GM23338 (cell line): ENCODE data around the gene CMKLR1. TPM values are rescaled to one million over a fixed set of nuclear protein-coding genes. Genes with fewer than 3 reads are reported as not detected.

Experiments used
- ATAC-seq: fragments of 200-7000 bp; cut with Tn5 transposase; 3 replicates; pipeline ENCODE4 v1.9.1; 2020
- DNase-seq: peaks from one replicate; pipeline ENCODE4 v3.0.0-alpha.2; 2015; ENCODE audit warnings: low spot score
- H2AFZ ChIP-seq: fragments of 200-600 bp; sonication (generic); 2 replicates; pipeline ENCODE4 v1.8.0; 2016; ENCODE audit warnings: antibody characterized with exemption, mild to moderate bottlenecking, moderate library complexity
- H3F3A ChIP-seq: fragments of 200-600 bp; sonication (generic); replicated peaks from 2 replicates; pipeline ENCODE4 v1.8.0; 2017; ENCODE audit warnings: antibody characterized with exemption, mixed run types, low read depth
- H3K27ac ChIP-seq: fragments of 200-600 bp; sonication (generic); 2 replicates; pipeline ENCODE4 v1.6.1; 2016; ENCODE audit warnings: low read depth
- H3K27me3 ChIP-seq: fragments of 200-600 bp; sonication (generic); 2 replicates; pipeline ENCODE4 v1.8.0; 2016; ENCODE audit warnings: mild to moderate bottlenecking, mixed run types, moderate library complexity; ENCODE audit not compliant: insufficient read depth
- H3K36me3 ChIP-seq: fragments of 200-600 bp; sonication (generic); 2 replicates; pipeline ENCODE4 v1.8.0; 2016; ENCODE audit warnings: mild to moderate bottlenecking; ENCODE audit not compliant: insufficient read depth
- H3K4me1 ChIP-seq: fragments of 200-600 bp; sonication (generic); 2 replicates; pipeline ENCODE4 v1.8.0; 2016; ENCODE audit warnings: mild to moderate bottlenecking, moderate library complexity; ENCODE audit not compliant: insufficient read depth
- H3K4me2 ChIP-seq: fragments of 200-600 bp; sonication (generic); 2 replicates; pipeline ENCODE4 v1.7.1; 2017; ENCODE audit warnings: mixed run types
- H3K4me3 ChIP-seq: fragments of 200-600 bp; sonication (generic); 2 replicates; pipeline ENCODE4 v1.6.1; 2016; ENCODE audit warnings: mixed run types
- H3K79me2 ChIP-seq: fragments of 200-600 bp; sonication (generic); replicated peaks from 2 replicates; pipeline ENCODE4 v1.8.0; 2017; ENCODE audit warnings: mild to moderate bottlenecking; ENCODE audit not compliant: insufficient read depth
- H3K9me2 ChIP-seq: fragments of 200-600 bp; sonication (generic); 2 replicates; pipeline ENCODE4 v1.8.0; 2017; ENCODE audit not compliant: insufficient read depth
- H4K20me1 ChIP-seq: fragments of 200-600 bp; sonication (generic); replicated peaks from 2 replicates; pipeline ENCODE4 v1.8.0; 2017; ENCODE audit warnings: mild to moderate bottlenecking; ENCODE audit not compliant: insufficient read depth
- H3K27ac Mint-ChIP-seq: 2 replicates; pipeline ENCODE4 v1.8.0; 2020; ENCODE audit warnings: inconsistent platforms, mild to moderate bottlenecking, moderate library complexity, mixed read lengths
- H3K27me3 Mint-ChIP-seq: 3 replicates; pipeline ENCODE4 v1.8.0; 2022; ENCODE audit warnings: low read depth, mild to moderate bottlenecking, moderate library complexity, mixed read lengths, inconsistent platforms; ENCODE audit not compliant: insufficient read depth, poor library complexity
- H3K36me3 Mint-ChIP-seq: 3 replicates; pipeline ENCODE4 v1.8.0; 2021; ENCODE audit warnings: low read depth, mild to moderate bottlenecking, inconsistent platforms, moderate library complexity, mixed read lengths
- H3K4me1 Mint-ChIP-seq: 3 replicates; pipeline ENCODE4 v1.8.0; 2020; ENCODE audit warnings: mild to moderate bottlenecking, inconsistent platforms, mixed read lengths
- H3K4me3 Mint-ChIP-seq: 3 replicates; pipeline ENCODE4 v1.8.0; 2021; ENCODE audit warnings: moderate library complexity, mild to moderate bottlenecking, inconsistent platforms, mixed read lengths
- H3K9me3 Mint-ChIP-seq: 3 replicates; pipeline ENCODE4 v1.8.0; 2020; ENCODE audit warnings: moderate library complexity, mild to moderate bottlenecking, inconsistent platforms, mixed read lengths
- JUNB ChIP-seq: IDR thresholded peaks from one replicate; pipeline ENCODE4 v1.6.1; 2016; ENCODE audit warnings: antibody characterized with exemption; ENCODE audit not compliant: unreplicated experiment
- NANOG ChIP-seq: IDR thresholded peaks from 2 replicates; pipeline ENCODE4 v1.6.1; 2016; ENCODE audit warnings: antibody characterized with exemption, borderline replicate concordance
- POLR2AphosphoS5 ChIP-seq: IDR thresholded peaks from 2 replicates; pipeline ENCODE4 v1.6.1; 2016; ENCODE audit warnings: antibody characterized with exemption, low read depth
- STAT1 ChIP-seq: IDR thresholded peaks from one replicate; pipeline ENCODE4 v1.6.1; 2016; ENCODE audit warnings: antibody characterized with exemption; ENCODE audit not compliant: unreplicated experiment
- ZNF114 ChIP-seq: fragments of 250-450 bp; sonication (Bioruptor Pico); IDR thresholded peaks from 2 replicates; pipeline ENCODE4 v1.5.0; 2020; ENCODE audit warnings: mild to moderate bottlenecking, moderate library complexity
- polyA plus RNA-seq: library from polyadenylated mRNA; unstranded; fragments of >200 nt; fragmentation: Nextera tagmentation; extraction: Ambion mirVana; gene quantifications from 2 replicates; pipeline ENCODE4 v1.2.1, GENCODE V29; 2016
- total RNA-seq: library from RNA; depleted of rRNA; stranded (reverse); fragments of >200 nt; shearing (Covaris generic); gene quantifications from 2 replicates; pipeline ENCODE4 v1.2.3, GENCODE V29; 2014
- TF ChIP-seq, protein P1 (sequence below): fragments of 250-450 bp; sonication (Bioruptor Pico); IDR thresholded peaks from 2 replicates; pipeline ENCODE4 v1.5.0; 2020; ENCODE audit warnings: mild to moderate bottlenecking, moderate library complexity
- TF ChIP-seq, protein P2 (sequence below): IDR thresholded peaks from 2 replicates; pipeline ENCODE4 v1.6.1; 2016; ENCODE audit warnings: antibody characterized with exemption

Gene CMKLR1
- total and polyA plus RNA-seq, 2 experiments from 2014 or later = 0.40 to 2.6 TPM

DNA sequence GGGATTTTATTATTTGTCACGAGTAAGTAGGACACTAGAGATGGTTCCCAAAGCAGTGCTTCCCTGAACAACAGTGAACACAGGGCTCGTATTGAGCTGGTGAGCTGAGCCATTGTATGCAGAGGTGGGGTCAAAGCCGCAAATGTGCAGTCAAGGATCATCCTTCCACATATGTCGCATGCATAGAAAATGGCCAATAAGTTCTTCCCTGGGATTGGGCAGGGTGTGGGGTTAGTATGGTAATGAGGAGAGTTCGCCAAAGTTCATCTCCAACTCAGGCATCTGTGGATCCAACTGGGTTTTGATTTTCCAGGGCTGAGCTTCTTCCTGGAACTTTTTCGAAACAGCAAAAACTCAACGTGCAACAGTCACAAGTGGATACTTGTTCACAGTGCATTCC lies 86.6 kb downstream of the CMKLR1 start:
- Histone ChIP-seq H3F3A (no peaks in the 10 kb centered on the region), H2AFZ (no peak overlapping the region), H3K4me1 (peaks cover 24% of the 10 kb centered on the region), H4K20me1 (no peaks in the 10 kb centered on the region), H3K36me3 (no peaks in the 10 kb centered on the region), H3K9me2 (peaks cover 5% of the 10 kb centered on the region; the same call in 1 of the 2 replicates), H3K4me2 (no peak overlapping the region), H3K27me3 (no peaks in the 10 kb centered on the region), H3K27ac (no peak overlapping the region), H3K4me3 (no peak overlapping the region), H3K79me2 (no peaks in the 10 kb centered on the region)
- Mint-ChIP-seq H3K36me3 (no peaks in the 10 kb centered on the region; the same call in 2 of the 3 replicates), H3K27ac (no peak overlapping the region), H3K9me3 (no peaks in the 10 kb centered on the region; the same call in 2 of the 3 replicates), H3K27me3 (peaks cover 6% of the 10 kb centered on the region), H3K4me1 (peaks cover 30% of the 10 kb centered on the region), H3K4me3 (no peak overlapping the region)
- ATAC-seq = no peak
- TF ChIP-seq JUNB (no peak), ZNF114 (CRISPR knock-in tag) (no peak), NANOG (no peak), POLR2AphosphoS5 (no peak), STAT1 (no peak)
- TF ChIP-seq, protein P1, sequence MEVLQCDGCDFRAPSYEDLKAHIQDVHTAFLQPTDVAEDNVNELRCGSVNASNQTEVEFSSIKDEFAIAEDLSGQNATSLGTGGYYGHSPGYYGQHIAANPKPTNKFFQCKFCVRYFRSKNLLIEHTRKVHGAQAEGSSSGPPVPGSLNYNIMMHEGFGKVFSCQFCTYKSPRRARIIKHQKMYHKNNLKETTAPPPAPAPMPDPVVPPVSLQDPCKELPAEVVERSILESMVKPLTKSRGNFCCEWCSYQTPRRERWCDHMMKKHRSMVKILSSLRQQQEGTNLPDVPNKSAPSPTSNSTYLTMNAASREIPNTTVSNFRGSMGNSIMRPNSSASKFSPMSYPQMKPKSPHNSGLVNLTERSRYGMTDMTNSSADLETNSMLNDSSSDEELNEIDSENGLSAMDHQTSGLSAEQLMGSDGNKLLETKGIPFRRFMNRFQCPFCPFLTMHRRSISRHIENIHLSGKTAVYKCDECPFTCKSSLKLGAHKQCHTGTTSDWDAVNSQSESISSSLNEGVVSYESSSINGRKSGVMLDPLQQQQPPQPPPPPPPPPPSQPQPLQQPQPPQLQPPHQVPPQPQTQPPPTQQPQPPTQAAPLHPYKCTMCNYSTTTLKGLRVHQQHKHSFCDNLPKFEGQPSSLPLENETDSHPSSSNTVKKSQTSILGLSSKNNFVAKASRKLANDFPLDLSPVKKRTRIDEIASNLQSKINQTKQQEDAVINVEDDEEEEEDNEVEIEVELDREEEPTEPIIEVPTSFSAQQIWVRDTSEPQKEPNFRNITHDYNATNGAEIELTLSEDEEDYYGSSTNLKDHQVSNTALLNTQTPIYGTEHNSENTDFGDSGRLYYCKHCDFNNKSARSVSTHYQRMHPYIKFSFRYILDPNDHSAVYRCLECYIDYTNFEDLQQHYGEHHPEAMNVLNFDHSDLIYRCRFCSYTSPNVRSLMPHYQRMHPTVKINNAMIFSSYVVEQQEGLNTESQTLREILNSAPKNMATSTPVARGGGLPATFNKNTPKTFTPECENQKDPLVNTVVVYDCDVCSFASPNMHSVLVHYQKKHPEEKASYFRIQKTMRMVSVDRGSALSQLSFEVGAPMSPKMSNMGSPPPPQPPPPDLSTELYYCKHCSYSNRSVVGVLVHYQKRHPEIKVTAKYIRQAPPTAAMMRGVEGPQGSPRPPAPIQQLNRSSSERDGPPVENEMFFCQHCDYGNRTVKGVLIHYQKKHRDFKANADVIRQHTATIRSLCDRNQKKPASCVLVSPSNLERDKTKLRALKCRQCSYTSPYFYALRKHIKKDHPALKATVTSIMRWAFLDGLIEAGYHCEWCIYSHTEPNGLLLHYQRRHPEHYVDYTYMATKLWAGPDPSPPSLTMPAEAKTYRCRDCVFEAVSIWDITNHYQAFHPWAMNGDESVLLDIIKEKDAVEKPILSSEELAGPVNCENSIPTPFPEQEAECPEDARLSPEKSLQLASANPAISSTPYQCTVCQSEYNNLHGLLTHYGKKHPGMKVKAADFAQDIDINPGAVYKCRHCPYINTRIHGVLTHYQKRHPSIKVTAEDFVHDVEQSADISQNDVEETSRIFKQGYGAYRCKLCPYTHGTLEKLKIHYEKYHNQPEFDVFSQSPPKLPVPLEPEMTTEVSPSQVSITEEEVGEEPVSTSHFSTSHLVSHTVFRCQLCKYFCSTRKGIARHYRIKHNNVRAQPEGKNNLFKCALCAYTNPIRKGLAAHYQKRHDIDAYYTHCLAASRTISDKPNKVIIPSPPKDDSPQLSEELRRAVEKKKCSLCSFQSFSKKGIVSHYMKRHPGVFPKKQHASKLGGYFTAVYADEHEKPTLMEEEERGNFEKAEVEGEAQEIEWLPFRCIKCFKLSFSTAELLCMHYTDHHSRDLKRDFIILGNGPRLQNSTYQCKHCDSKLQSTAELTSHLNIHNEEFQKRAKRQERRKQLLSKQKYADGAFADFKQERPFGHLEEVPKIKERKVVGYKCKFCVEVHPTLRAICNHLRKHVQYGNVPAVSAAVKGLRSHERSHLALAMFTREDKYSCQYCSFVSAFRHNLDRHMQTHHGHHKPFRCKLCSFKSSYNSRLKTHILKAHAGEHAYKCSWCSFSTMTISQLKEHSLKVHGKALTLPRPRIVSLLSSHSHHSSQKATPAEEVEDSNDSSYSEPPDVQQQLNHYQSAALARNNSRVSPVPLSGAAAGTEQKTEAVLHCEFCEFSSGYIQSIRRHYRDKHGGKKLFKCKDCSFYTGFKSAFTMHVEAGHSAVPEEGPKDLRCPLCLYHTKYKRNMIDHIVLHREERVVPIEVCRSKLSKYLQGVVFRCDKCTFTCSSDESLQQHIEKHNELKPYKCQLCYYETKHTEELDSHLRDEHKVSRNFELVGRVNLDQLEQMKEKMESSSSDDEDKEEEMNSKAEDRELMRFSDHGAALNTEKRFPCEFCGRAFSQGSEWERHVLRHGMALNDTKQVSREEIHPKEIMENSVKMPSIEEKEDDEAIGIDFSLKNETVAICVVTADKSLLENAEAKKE = no peak
- TF ChIP-seq, protein P2, sequence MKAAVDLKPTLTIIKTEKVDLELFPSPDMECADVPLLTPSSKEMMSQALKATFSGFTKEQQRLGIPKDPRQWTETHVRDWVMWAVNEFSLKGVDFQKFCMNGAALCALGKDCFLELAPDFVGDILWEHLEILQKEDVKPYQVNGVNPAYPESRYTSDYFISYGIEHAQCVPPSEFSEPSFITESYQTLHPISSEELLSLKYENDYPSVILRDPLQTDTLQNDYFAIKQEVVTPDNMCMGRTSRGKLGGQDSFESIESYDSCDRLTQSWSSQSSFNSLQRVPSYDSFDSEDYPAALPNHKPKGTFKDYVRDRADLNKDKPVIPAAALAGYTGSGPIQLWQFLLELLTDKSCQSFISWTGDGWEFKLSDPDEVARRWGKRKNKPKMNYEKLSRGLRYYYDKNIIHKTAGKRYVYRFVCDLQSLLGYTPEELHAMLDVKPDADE = no peak
- DNase-seq = no peak
